Measurements from ENCODE around the gene YIPF1. TPM values are rescaled to one million over a fixed set of nuclear protein-coding genes. Genes with fewer than 3 reads are reported as not detected.

YIPF1 gene
- total RNA-seq = 11.4 TPM

DNA sequence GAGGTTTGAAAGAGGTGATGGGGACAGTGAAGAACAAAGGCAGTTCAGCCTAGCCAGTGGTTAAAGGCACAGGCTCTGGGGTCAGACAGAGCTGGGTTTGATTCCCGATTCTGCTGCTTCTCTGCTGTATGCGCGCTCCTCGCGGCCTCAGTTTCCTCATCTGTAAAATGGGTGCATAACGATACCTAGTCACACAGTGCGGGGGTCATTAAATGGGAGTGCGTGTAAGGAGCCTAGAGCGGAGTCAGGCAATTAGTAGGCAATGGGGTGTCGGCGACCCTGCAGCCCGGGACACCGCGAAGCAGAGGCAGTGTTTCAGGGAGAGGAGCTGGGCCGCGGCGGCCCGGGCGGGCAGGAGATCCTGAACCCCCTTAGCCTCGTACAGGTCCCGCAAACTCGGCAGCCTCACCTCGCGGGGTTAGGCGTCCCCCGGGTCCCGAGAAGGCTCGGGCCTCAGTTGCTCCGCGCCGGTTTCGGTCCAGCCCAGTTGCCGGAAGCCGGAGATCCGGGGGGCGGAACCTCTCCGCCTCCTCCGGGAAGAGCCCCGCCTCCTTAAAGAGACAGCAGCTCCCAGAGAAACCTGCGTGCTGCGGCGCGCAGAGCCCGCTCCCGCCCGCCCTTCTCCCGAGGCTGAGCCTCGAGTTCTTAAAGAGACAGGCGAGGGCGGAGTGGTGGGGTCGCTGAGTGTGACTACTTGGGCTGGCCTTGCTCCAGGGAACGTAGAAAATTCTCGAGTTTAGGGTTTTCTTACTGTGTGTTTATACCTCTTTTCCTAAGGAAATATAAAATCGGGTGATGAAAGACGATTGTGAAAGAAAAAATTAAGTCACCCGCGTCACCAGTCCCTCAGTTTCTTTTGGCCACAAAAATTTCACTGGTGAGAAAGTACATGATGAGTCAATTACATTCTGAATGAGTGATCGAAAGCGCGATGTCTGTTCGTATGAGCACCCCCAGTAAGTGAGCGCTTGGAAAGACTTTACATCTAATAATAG lies at the start of gene YIPF1:
TSS of gene YIPF1 (minus strand) at position 494 of the 995 bp plus-strand sequence. CDS start 860 bp downstream, outside the sequence.
- H3K27me3 ChIP-seq (ENCODE audit: insufficient read depth, low read length) = no peaks in the 10 kb centered on the region
- peaks cover 23% of the 10 kb centered on the region for H3K4me1 ChIP-seq (ENCODE audit: insufficient read depth, low read length)
- H3K4me3 ChIP-seq (ENCODE audit: low read length) = peak within 1 kb of the TSS; percentile 98
- H3K9me3 ChIP-seq (ENCODE audit: low read depth, low read length) = no peaks in the 10 kb centered on the region

DNA sequence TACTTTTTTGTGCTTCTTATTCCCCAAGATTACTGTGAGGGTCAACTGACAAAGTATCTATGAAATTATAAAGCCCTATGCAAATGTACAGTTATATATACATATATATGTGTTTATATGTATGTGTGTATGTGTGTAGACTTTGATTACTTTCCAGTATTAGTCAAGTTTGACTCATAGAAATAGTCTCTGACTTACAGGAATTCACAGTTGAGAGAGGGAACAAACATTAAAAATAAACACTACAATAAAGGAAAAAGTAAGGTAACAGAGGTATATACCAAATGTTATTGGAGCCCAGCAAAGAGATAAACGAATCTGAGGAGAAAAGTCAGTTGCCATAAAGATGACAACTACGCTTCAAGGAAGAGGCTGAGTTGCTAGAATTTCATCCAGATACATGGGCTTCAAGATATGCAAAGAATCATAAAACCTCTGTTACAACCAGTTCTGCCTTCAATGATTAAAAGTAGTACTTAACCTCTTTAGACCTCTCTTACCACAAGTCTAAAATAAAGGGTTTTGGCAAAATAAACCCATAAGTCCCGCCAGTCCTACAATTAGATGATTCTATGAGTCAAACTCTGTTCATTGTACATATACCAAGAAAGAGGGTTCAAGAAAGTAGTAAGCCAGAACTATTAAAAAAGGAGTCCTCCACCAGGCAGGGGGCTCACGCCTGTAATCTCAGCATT lies 48.7 kb upstream of the YIPF1 start:
- Histone ChIP-seq H3K4me1 (ENCODE audit: insufficient read depth, low read length) (no peaks in the 10 kb centered on the region), H3K27me3 (ENCODE audit: insufficient read depth, low read length) (no peaks in the 10 kb centered on the region), H3K9me3 (ENCODE audit: low read depth, low read length) (peaks cover 12% of the 10 kb centered on the region), H3K4me3 (ENCODE audit: low read length) (no peak overlapping the region)

- Histone ChIP-seq H3K9me3 (ENCODE audit: low read depth, low read length) (peaks cover 12% of the 10 kb centered on the region), H3K4me1 (ENCODE audit: insufficient read depth, low read length) (no peaks in the 10 kb centered on the region), H3K27me3 (ENCODE audit: insufficient read depth, low read length) (no peaks in the 10 kb centered on the region), H3K4me3 (ENCODE audit: low read length) (no peak overlapping the region)
Measured at GRCh38 chr1:53936430-53936829, 46.8 kb upstream of the YIPF1 start.

DNA sequence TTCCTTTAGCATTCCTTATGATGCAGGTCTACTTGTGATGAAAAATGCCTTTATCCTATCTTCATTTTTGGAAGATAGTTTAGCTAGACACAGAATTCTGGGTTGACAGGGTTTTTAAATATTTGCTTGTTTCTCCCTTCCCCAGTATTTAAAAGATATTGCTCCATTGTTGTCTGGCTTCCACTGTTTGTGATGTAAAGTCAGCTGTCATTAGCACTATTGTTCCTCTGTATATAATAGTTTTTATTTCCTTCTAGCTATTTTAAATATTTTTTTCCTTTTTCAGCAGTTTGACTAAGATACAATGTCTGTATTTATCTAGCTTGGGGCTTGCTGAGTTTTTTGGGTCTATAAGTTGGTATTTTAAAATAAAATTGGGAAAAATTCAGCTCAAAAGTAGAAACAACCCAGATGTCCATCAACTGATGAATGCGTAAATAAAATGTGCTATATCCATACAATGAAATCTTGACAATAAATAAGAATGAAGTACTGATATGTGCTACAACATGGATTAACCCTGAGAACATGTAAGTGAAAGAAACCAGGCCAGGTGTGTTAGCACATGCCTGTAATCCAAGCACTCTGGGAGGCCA lies 44.7 kb upstream of the YIPF1 start:
- Histone ChIP-seq H3K9me3 (ENCODE audit: low read depth, low read length) (peaks cover 12% of the 10 kb centered on the region), H3K27me3 (ENCODE audit: insufficient read depth, low read length) (no peaks in the 10 kb centered on the region), H3K4me3 (ENCODE audit: low read length) (no peak overlapping the region), H3K4me1 (ENCODE audit: insufficient read depth, low read length) (no peaks in the 10 kb centered on the region)

GRCh38 chr1:53931523-53931922 lies 41.9 kb upstream of the YIPF1 start:
- H3K9me3 ChIP-seq (ENCODE audit: low read depth, low read length) = peaks cover 12% of the 10 kb centered on the region
- no peaks in the 10 kb centered on the region for H3K27me3 ChIP-seq (ENCODE audit: insufficient read depth, low read length)
- no peak overlapping the region for H3K4me3 ChIP-seq (ENCODE audit: low read length)
- H3K4me1 ChIP-seq (ENCODE audit: insufficient read depth, low read length) = no peaks in the 10 kb centered on the region

DNA sequence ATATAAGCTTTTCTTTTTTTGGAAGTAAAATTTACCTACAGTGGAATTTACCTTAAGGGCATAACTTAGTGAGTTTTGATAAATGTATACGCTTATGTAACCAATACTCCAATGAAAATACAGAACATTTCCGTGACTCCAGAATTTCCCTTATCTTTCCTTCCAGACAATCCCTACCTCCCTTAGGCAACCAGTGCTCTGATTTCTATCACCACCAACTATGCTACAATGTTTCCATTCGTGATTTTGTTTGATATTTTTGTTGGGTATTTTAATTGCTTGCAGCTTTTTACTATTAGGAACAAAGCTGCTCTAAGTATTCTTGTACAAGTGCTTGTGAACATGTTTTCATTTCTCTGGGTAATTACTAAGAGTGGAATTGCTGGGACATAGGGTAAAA lies 41.3 kb upstream of the YIPF1 start:
- H3K4me3 ChIP-seq (ENCODE audit: low read length) = no peak overlapping the region
- H3K9me3 ChIP-seq (ENCODE audit: low read depth, low read length) = peaks cover 12% of the 10 kb centered on the region
- no peaks in the 10 kb centered on the region for H3K4me1 ChIP-seq (ENCODE audit: insufficient read depth, low read length)
- H3K27me3 ChIP-seq (ENCODE audit: insufficient read depth, low read length) = no peaks in the 10 kb centered on the region

GRCh38 chr1:53929246-53929960 lies 39.8 kb upstream of the YIPF1 start:
- no peaks in the 10 kb centered on the region for H3K4me1 ChIP-seq (ENCODE audit: insufficient read depth, low read length)
- H3K4me3 ChIP-seq (ENCODE audit: low read length) = no peak overlapping the region
- H3K9me3 ChIP-seq (ENCODE audit: low read depth, low read length) = peaks cover 5% of the 10 kb centered on the region
- no peaks in the 10 kb centered on the region for H3K27me3 ChIP-seq (ENCODE audit: insufficient read depth, low read length)

DNA sequence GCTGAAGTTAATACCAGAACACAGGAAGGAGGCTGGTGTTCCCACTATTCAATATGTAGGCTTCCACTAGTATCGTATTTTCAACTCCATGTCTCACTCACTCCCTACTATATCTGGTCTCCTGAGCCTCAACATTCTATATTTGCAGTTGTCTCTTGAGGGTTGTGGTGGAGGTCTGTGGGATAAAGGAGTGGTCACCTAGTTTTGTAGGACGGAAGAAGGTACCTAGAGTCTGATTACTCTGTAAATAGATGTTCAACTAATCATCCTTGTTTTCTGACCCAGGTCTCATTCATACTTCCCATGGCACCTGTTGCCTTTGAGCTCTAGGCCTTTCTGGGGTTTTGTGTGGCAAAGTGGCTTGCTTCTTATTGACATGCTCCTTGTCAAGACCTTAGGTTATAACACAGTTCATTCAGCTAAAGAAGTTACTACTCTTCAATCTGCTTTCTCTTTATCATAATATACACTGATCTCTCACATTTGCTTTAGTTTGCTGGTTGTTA lies 37.8 kb upstream of the YIPF1 start:
- Histone ChIP-seq H3K4me3 (ENCODE audit: low read length) (no peak overlapping the region), H3K27me3 (ENCODE audit: insufficient read depth, low read length) (no peaks in the 10 kb centered on the region), H3K9me3 (ENCODE audit: low read depth, low read length) (no peaks in the 10 kb centered on the region)

DNA sequence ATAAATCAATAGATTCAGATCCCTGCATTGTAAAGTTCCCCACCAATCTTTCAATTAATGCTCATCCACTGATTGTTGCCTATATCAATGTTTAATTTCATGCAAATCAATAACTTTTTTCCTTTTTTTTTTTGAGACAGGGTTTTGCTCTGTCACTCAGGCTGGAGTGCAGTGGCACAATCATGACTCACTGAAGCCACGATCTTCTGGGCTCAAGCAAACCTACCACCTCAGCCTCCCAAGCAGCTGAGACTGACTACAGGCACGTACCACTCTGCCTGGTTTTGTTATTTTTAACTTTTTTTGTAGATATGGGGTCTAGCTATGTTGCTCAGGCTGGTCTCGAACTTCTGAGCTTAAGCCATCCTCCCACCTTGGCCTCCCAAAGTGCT lies 30.1 kb upstream of the YIPF1 start:
- Histone ChIP-seq H3K9me3 (ENCODE audit: low read depth, low read length) (no peaks in the 10 kb centered on the region), H3K27me3 (ENCODE audit: insufficient read depth, low read length) (no peaks in the 10 kb centered on the region), H3K4me3 (ENCODE audit: low read length) (no peak overlapping the region), H3K4me1 (ENCODE audit: insufficient read depth, low read length) (no peaks in the 10 kb centered on the region)

More for the DNA sequence above, 37.8 kb upstream of the YIPF1 start:
- no peaks in the 10 kb centered on the region for H3K4me1 ChIP-seq (ENCODE audit: insufficient read depth, low read length)

GRCh38 chr1:53918343-53918742 lies 28.7 kb upstream of the YIPF1 start:
- Histone ChIP-seq H3K9me3 (ENCODE audit: low read depth, low read length) (no peaks in the 10 kb centered on the region), H3K4me3 (ENCODE audit: low read length) (no peak overlapping the region), H3K4me1 (ENCODE audit: insufficient read depth, low read length) (no peaks in the 10 kb centered on the region), H3K27me3 (ENCODE audit: insufficient read depth, low read length) (no peaks in the 10 kb centered on the region)

DNA sequence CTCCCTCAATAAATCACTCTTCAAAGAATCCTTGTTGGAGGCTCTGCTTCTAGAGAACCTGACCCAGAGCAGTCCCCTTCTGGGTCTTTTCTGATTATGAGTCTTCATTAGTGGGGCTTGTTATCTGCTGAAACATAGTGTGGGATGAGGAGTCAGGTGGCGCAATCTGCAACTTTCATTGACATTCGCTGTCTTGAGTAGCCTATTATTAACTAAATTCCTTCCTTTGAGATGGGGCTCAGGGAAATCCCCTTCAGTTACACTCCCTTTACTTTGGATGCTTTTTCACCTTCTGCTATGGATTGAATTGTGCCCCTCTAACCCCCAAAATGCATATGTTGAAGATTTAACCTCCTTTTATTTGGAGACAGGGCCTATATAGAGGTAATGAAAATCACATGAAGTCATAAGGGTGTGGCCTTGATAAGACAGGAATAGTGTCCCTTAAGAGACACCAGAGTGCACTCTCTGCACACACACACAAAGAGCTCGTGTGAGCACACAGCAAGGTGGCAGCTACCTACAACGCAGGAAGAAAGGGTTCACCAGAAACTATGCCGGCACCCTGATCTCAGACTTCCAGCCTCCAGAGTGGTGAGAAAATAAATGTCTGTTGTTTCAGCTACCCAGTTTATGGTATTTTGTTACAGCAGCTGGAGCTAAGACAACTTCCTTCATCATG lies 23.9 kb upstream of the YIPF1 start:
- Histone ChIP-seq H3K4me3 (ENCODE audit: low read length) (no peak overlapping the region), H3K27me3 (ENCODE audit: insufficient read depth, low read length) (no peaks in the 10 kb centered on the region), H3K9me3 (ENCODE audit: low read depth, low read length) (no peaks in the 10 kb centered on the region)

GRCh38 chr1:53911442-53911841 lies 21.8 kb upstream of the YIPF1 start:
- Histone ChIP-seq H3K4me3 (ENCODE audit: low read length) (no peak overlapping the region), H3K4me1 (ENCODE audit: insufficient read depth, low read length) (no peaks in the 10 kb centered on the region), H3K27me3 (ENCODE audit: insufficient read depth, low read length) (no peaks in the 10 kb centered on the region), H3K9me3 (ENCODE audit: low read depth, low read length) (no peaks in the 10 kb centered on the region)

More for the DNA sequence above, 23.9 kb upstream of the YIPF1 start:
- no peaks in the 10 kb centered on the region for H3K4me1 ChIP-seq (ENCODE audit: insufficient read depth, low read length)

DNA sequence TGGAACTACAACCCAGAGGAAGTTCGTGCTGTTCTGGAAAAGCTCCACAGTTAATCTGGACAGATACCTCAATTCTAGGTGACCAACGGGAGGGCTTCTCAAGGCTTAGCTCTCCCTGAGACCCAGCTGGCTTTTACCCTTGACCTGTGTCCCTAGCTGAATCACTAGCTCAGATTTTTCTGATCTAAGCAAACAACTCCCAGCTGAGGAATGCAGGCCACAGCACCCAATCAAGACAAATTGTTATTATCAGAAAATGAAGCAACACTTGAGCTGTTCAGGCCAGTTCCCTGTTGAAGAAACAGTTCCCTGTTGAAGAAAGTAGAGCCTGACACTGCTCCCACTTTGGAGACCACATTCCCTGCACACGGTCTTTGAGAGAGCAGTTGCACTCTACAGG lies 20.3 kb upstream of the YIPF1 start:
- H3K9me3 ChIP-seq (ENCODE audit: low read depth, low read length) = no peaks in the 10 kb centered on the region

DNA sequence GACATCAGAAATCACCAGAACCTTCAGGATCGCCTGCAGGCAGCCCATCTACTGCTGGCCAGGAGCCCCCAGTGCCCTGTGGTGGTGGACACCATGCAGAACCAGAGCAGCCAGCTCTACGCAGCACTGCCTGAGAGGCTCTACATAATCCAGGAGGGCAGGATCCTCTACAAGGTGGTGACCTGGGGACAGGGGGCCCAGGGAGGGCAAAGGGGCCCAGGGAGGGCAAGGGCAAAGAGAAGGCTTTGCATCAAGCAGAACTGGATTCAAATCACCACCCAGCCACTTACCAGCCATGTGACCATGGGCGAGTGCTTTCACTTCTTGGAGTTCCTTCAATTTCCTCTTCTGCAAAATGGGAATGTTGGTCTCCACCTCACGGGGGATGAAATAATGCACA lies 16.5 kb upstream of the YIPF1 start:
- no peak overlapping the region for H3K4me3 ChIP-seq (ENCODE audit: low read length)
- no peaks in the 10 kb centered on the region for H3K27me3 ChIP-seq (ENCODE audit: insufficient read depth, low read length)
- no peaks in the 10 kb centered on the region for H3K9me3 ChIP-seq (ENCODE audit: low read depth, low read length)
- H3K4me1 ChIP-seq (ENCODE audit: insufficient read depth, low read length) = no peaks in the 10 kb centered on the region

More for the DNA sequence above, 20.3 kb upstream of the YIPF1 start:
- no peaks in the 10 kb centered on the region for H3K4me1 ChIP-seq (ENCODE audit: insufficient read depth, low read length)
- no peak overlapping the region for H3K4me3 ChIP-seq (ENCODE audit: low read length)
- no peaks in the 10 kb centered on the region for H3K27me3 ChIP-seq (ENCODE audit: insufficient read depth, low read length)

Data from mononuclear cell (primary cell).